HepG2 (cell line): ENCODE data around the gene AHRR. TPM values are rescaled to one million over a fixed set of nuclear protein-coding genes. Genes with fewer than 3 reads are reported as not detected.

Source experiments
- ATAC-seq: fragments of 200-7000 bp; cut with Tn5 transposase; 3 replicates; pipeline ENCODE4 v1.9.1; 2020; ENCODE audit warnings: mild to moderate bottlenecking, moderate library complexity
- BruUV-seq: library from RNA; stranded (reverse); fragments of 400-500 nt; replicated peaks from 2 replicates; lab custom pipeline; 2021; lab: Mats Ljungman, UMichigan
- CTCF ChIA-PET: fragments of 300-600 bp; formaldehyde crosslinking; extraction: SDS; loops from one replicate; lab custom pipeline; 2021; ENCODE audit warnings: low total read pairs, inconsistent platforms, low intra/inter-chr PET ratio; lab: Yijun Ruan, JAX
- POLR2A ChIA-PET: fragments of 350-600 bp; sonication (Branson Sonifier 250); formaldehyde crosslinking; loops from one replicate; lab custom pipeline; 2020; ENCODE audit warnings: antibody characterized with exemption, inconsistent platforms; lab: Yijun Ruan, JAX
- DNase-seq: peaks from one replicate; pipeline ENCODE4 v3.0.0-alpha.2; 2015; ENCODE audit warnings: low spot score
- FAIRE-seq: peaks from 3 replicates; lab custom pipeline; 2011; peaks lifted over from hg19 to GRCh38; lab: Jason Lieb, UNC
- H2AFZ ChIP-seq: one replicate; pipeline ENCODE4 v1.6.1; 2011; ENCODE audit warnings: low read length, inconsistent platforms
- H3K27ac ChIP-seq: fragments of 300-600 bp; 3 replicates; pipeline ENCODE4 v1.8.0; 2011; ENCODE audit warnings: mixed run types, mild to moderate bottlenecking, mixed read lengths, low read length, inconsistent platforms; ENCODE audit not compliant: insufficient read depth; ENCODE audit errors: extremely low read length
- H3K27me3 ChIP-seq, 2 experiments: fragments of 200-600 bp in 1 of 2; 2 replicates in 1 of 2; 3 replicates in 1 of 2; pipeline versions ENCODE4 v1.6.0 to v1.8.0; 2011; ENCODE audit warnings: low read length in 2 of 2, mild to moderate bottlenecking in 2 of 2, moderate library complexity in 2 of 2, inconsistent platforms in 1 of 2; ENCODE audit not compliant: insufficient read depth in 2 of 2, control insufficient read depth in 1 of 2
- H3K36me3 ChIP-seq, 2 experiments: fragments of 200-600 bp in 1 of 2; replicated peaks in 1 of 2; 2 replicates in 1 of 2; 3 replicates in 1 of 2; pipeline versions ENCODE4 v1.5.1 to v1.8.0; 2011; ENCODE audit warnings: low read length in 2 of 2, inconsistent platforms in 1 of 2; ENCODE audit not compliant: insufficient read depth in 2 of 2, control insufficient read depth in 1 of 2
- H3K4me1 ChIP-seq: 2 replicates; pipeline ENCODE4 v1.5.1; 2012; ENCODE audit warnings: low read length, inconsistent platforms; ENCODE audit not compliant: insufficient read depth
- H3K4me2 ChIP-seq: 2 replicates; pipeline ENCODE4 v1.6.0; 2011; ENCODE audit warnings: low read depth, low read length, inconsistent platforms
- H3K4me3 ChIP-seq, 3 experiments: fragments of 200-600 bp in 1 of 3; sonication (generic), shearing (Covaris generic) in 1 of 3; replicated peaks in 1 of 3; 2 replicates each; pipeline ENCODE4 v1.5.1; 2011 to 2016; ENCODE audit warnings: low read length in 3 of 3, inconsistent platforms in 2 of 3, low read depth in 2 of 3, mild to moderate bottlenecking in 2 of 3, control low read depth in 1 of 3, mixed read lengths in 1 of 3; ENCODE audit not compliant: insufficient read depth in 1 of 3
- H3K79me2 ChIP-seq: one replicate; pipeline ENCODE4 v1.6.1; 2011; ENCODE audit warnings: low read length, inconsistent platforms; ENCODE audit not compliant: insufficient read depth
- H3K9ac ChIP-seq: 2 replicates; pipeline ENCODE4 v1.6.0; 2011; ENCODE audit warnings: mild to moderate bottlenecking, low read depth, low read length, inconsistent platforms; ENCODE audit not compliant: insufficient read depth
- H3K9me3 ChIP-seq: 2 replicates; pipeline ENCODE4 v1.5.1; 2012; ENCODE audit warnings: mild to moderate bottlenecking, low read length
- H4K20me1 ChIP-seq: 2 replicates; pipeline ENCODE4 v1.6.0; 2011; ENCODE audit warnings: inconsistent platforms, mild to moderate bottlenecking, low read length, moderate library complexity; ENCODE audit not compliant: insufficient read depth
- CEBPB ChIP-seq: IDR thresholded peaks from 2 replicates; pipeline ENCODE4 v1.6.1; 2011; ENCODE audit warnings: low read depth, low read length, improper control_type of control experiment, borderline replicate concordance
- ELK4 ChIP-seq: sonication (generic); formaldehyde crosslinking; IDR thresholded peaks from 2 replicates; pipeline ENCODE4 v1.9.0; 2021; ENCODE audit warnings: missing genetic modification reagents, borderline replicate concordance
- LRRFIP1 ChIP-seq: sonication (generic); formaldehyde crosslinking; conservative IDR thresholded peaks from 2 replicates; pipeline ENCODE4 v1.4.0; 2020; ENCODE audit warnings: missing genetic modification reagents
- ZEB1 ChIP-seq: IDR thresholded peaks from 2 replicates; pipeline ENCODE4 v1.6.1; 2012; ENCODE audit warnings: mild to moderate bottlenecking, low read depth, inconsistent platforms; ENCODE audit not compliant: insufficient replicate concordance
- ZNF160 ChIP-seq: sonication (generic); formaldehyde crosslinking; IDR thresholded peaks from 2 replicates; pipeline ENCODE4 v1.8.0; 2022; ENCODE audit warnings: mild to moderate bottlenecking, inconsistent platforms, missing genetic modification reagents
- WGBS: methylation state at CpG from one replicate; pipeline ENCODE4 v1.1.6; 2017; ENCODE audit warnings: low lambda C conversion rate; 5-methylcytosine and 5-hydroxymethylcytosine counted together
- in situ Hi-C: cut with HindIII; loops from 2 replicates; pipeline ENCODE4 v1.10.0; 2017; ENCODE audit warnings: low pct_unique_long_range_greater_than_20kb; ENCODE audit not compliant: extremely low pct_ligation_motif_present
- intact Hi-C: fragments of 100-400 bp; cut with micrococcal nuclease; formaldehyde crosslinking; loops from one replicate; pipeline ENCODE4 v1.10.0; 2022; ENCODE audit not compliant: unreplicated experiment
- polyA plus RNA-seq, 8 experiments: library from polyadenylated mRNA; depleted of rRNA in 3 of 8; stranded (reverse) in 7 of 8; unstranded in 1 of 8; fragments of >200 nt; fragmentation: Illumina TruSeq in 4 of 8; extraction: Trizol in 4 of 8; gene quantifications; 2 replicates each; pipeline versions ENCODE4 v1.2.1 to v1.2.3, GENCODE V29; 2011 to 2016; ENCODE audit warnings: low read depth in 4 of 8, missing spikeins in 1 of 8, mixed read lengths in 1 of 8; ENCODE audit not compliant: insufficient read depth in 1 of 8
- total RNA-seq, 5 experiments: library from RNA; depleted of rRNA; stranded (reverse); fragments of >200 nt; fragmentation: Illumina TruSeq; extraction: Trizol; gene quantifications; 2 replicates each; pipeline ENCODE4 v1.2.3, GENCODE V29; 2016; ENCODE audit warnings: low read depth in 1 of 5

AHRR gene
- total and polyA plus RNA-seq, 2 of the 13 experiments (the other 11 are each of a cell fraction or from before 2014, with no cell fraction given) = 0.28 to 0.35 TPM

- Histone ChIP-seq H2AFZ (no peak overlapping the region), H3K4me2 (no peak overlapping the region), H3K4me3 (no peak overlapping the region), H3K36me3 (peaks cover 35 to 72% of the 10 kb centered on the region in 2 experiments; a peak in 4 of 5 replicates), H3K27me3 (no peaks in the 10 kb centered on the region), H3K4me1 (peaks cover 8% of the 10 kb centered on the region), H4K20me1 (no peaks in the 10 kb centered on the region), H3K9me3 (peaks cover 6% of the 10 kb centered on the region; the same call in 1 of the 2 replicates), H3K79me2 (peaks cover 8% of the 10 kb centered on the region), H3K9ac (no peak overlapping the region), H3K27ac (no peak overlapping the region)
- 96% methylated on average over 5 of the region's 5 CpGs for WGBS
- FAIRE-seq (no peak), ATAC-seq (no peak), DNase-seq (no peak)
- BruUV-seq = no TSS peak
- ChIA-PET POLR2A (no interaction called here), CTCF (no interaction called here)
- TF ChIP-seq ELK4 (no peak), CEBPB (peak; percentile 5; the same call in 1 of the 2 replicates)
- intact Hi-C loops (no loop called here), in situ Hi-C loops (no loop called here)
These were observed 127.6 kb downstream of the AHRR start for GRCh38 chr5:449151-449550.

- H3K4me2 ChIP-seq = no peak overlapping the region
- BruUV-seq = no TSS peak
- no peak overlapping the region for H2AFZ ChIP-seq
- intact Hi-C loops (no loop called here), in situ Hi-C loops (no loop called here)
- 97% methylated on average over 5 of the region's 5 CpGs for WGBS
- CTCF ChIA-PET = no interaction called here
- TF ChIP-seq LRRFIP1 (CRISPR knock-in tag) (no peak), ZEB1 (no peak), ZNF160 (peak; percentile 94)
- POLR2A ChIA-PET = no interaction called here
- H3K27me3 ChIP-seq = no peaks in the 10 kb centered on the region
- H3K36me3 ChIP-seq = peaks cover 40 to 84% of the 10 kb centered on the region in 2 experiments; a peak in 4 of 5 replicates
- H3K9me3 ChIP-seq = peaks cover 6% of the 10 kb centered on the region; the same call in 1 of the 2 replicates
- no peak overlapping the region for H3K4me3 ChIP-seq
- DNase-seq (no peak), ATAC-seq (no peak), FAIRE-seq (no peak)
- no peaks in the 10 kb centered on the region for H4K20me1 ChIP-seq
- no peak overlapping the region for H3K9ac ChIP-seq
- no peaks in the 10 kb centered on the region for H3K79me2 ChIP-seq
- no peaks in the 10 kb centered on the region for H3K4me1 ChIP-seq
- H3K27ac ChIP-seq = no peak overlapping the region
These were observed 130.3 kb downstream of the AHRR start for GRCh38 chr5:451587-452458.
